Activated CD4-positive, alpha-beta T cell treated with anti-CD3 and anti-CD28 coated beads for 24 hours (primary cell): Measurements from ENCODE around the gene SDSL.
A peak's percentile ranks its signal among the peaks of the same experiment; 100 is the strongest.

Source experiments
- DNase-seq, 2 donors: peaks; one replicate each; pipeline ENCODE4 v3.0.0-alpha.2; 2020; ENCODE audit warnings: low read depth in 2 of 2

Gene SDSL

GRCh38 chr12:113420996-113421595 lies 1.1 kb upstream of the SDSL start:
- DNase-seq, result no peak

- DNase-seq, result no peak
Observed at GRCh38 chr12:113422886-113423669, 898 bp downstream of the SDSL start.

GRCh38 chr12:113424456-113424855 lies 2.3 kb downstream of the SDSL start:
- DNase-seq, result no peak

- peak; percentile 29 to 38 for DNase-seq
Observed at GRCh38 chr12:113424915-113425823, 3.0 kb downstream of the SDSL start.

- DNase-seq, result no peak
Observed at GRCh38 chr12:113425960-113426453, 3.8 kb downstream of the SDSL start.

- no peak for DNase-seq
Observed at GRCh38 chr12:113427882-113428281, 5.7 kb downstream of the SDSL start.

- DNase-seq, result no peak
Observed at GRCh38 chr12:113428482-113428881, 6.3 kb downstream of the SDSL start.

GRCh38 chr12:113432986-113433385 lies 10.8 kb downstream of the SDSL start:
- DNase-seq, result no peak

- DNase-seq, result no peak
Observed at GRCh38 chr12:113435367-113435766, 13.2 kb downstream of the SDSL start.

GRCh38 chr12:113436586-113436985 lies 14.4 kb downstream of the SDSL start:
- DNase-seq, result no peak

- no peak for DNase-seq
Observed at GRCh38 chr12:113436993-113437728, 15.0 kb downstream of the SDSL start.

- no peak for DNase-seq
Observed at GRCh38 chr12:113437729-113438100, 15.5 kb downstream of the SDSL start.

- no peak for DNase-seq
Observed at GRCh38 chr12:113438523-113439300, 16.5 kb downstream of the SDSL start.

- DNase-seq, result no peak
Observed at GRCh38 chr12:113439301-113439597, 17.1 kb downstream of the SDSL start.

- DNase-seq, result no peak
Observed at GRCh38 chr12:113439606-113440030, 17.4 kb downstream of the SDSL start.

GRCh38 chr12:113440336-113440735 lies 18.2 kb downstream of the SDSL start:
- DNase-seq, result no peak

- DNase-seq, result no peak
Observed at GRCh38 chr12:113440947-113441782, 19.0 kb downstream of the SDSL start.

- DNase-seq, result no peak
Observed at GRCh38 chr12:113443030-113443539, 20.9 kb downstream of the SDSL start.

GRCh38 chr12:113445544-113446171 lies 23.5 kb downstream of the SDSL start:
- DNase-seq, result no peak
